GM18951 (cell line): ENCODE measurements around the gene GALK1.

Source experiments
- POLR2A ChIP-seq: IDR thresholded peaks from 4 replicates; pipeline ENCODE4 v1.6.1; 2011; ENCODE audit warnings: mild to moderate bottlenecking; ENCODE audit not compliant: insufficient read length, insufficient read depth; ENCODE audit errors: extremely low read depth
- in situ Hi-C: fragments of 300-500 bp; cut with MboI; formaldehyde crosslinking; loops from one replicate; pipeline ENCODE4 v1.12.0; 2022; ENCODE audit warnings: low sequenced_read_pairs, mixed read lengths, inconsistent platforms; ENCODE audit not compliant: unreplicated experiment

GALK1 gene

DNA sequence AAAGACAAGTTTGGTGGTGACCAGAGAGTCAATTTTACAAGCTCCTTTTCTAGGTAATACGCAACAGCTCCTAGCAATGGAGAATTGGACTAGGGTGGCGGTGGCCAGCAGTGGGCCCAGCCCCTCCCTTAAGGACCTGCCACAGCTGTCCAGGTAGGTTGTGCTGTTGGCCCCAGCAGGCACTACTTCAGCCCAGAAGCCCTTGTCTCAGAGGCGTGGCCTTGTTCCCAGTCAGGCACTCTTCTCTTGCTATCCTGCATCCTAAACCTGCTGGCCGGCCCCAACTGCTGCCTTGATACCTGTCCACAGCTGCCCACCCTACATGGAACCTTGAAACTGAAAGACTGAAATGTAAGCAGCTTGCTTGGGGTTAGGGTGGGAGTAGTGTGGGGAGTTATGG lies 989 bp upstream of the GALK1 start:
- TF ChIP-seq POLR2A, result no peak
- in situ Hi-C loops, result no loop called here

- no peak for TF ChIP-seq POLR2A
- in situ Hi-C loops, result no loop called here
Observed at GRCh38 chr17:75764417-75764710, 628 bp downstream of the GALK1 start.

DNA sequence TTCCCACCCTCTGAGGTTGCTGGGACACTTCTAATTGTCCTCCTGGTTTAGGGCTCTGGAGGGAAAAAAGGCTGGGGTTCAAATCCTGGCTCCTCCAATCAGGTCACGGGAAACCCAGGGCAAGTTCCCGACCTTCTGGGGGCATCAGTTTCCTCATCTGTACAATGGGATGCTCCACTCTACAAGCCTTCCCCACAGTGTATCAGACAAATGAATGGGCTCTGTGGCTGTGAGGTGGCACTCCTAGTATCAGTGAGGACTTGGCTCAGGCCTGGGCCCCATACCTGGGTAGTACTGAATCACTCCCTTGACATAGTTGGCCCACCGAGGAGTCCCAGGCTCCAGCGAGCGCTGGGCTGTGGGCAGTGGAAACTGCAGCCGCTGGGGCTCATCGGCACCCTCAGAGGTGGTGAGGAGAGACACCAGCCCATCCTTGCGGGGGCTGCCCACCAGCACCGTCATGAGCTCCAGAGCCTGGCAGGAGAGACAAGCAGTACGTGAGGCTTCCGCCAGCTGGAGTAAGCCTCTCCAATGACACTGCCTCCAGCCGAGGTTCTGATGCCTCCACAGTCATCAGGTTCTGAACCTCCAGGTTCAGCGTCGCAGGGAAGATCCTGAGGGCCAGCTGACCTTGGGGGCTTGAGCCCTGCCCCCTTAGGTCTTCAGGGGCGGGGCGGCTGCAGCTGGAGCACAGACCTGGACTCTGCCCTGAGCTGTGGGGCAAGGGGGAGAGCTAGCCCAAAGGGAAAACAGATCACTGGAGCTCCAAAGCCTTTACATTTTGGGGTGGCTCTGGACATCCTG lies 1.2 kb downstream of the GALK1 start:
- in situ Hi-C loops, result no loop called here
- no peak for TF ChIP-seq POLR2A

DNA sequence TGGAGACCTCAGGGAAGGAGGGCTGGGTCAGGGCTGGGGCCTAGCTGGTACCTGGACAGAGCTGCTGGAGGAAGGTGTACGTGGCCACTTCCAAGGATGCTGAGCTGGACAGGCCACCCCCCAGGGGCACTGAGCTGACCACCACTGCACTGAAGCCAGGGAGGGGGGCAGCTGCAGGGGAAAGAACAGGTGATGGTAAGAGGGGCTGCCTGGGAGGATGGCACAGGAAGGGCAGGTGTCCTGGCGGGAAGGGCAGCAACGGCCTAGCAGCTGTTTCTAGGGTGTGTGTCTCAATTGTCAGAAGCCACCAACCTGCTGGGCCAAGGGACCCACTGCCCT lies 1.8 kb downstream of the GALK1 start:
- in situ Hi-C loops, result no loop called here
- no peak for TF ChIP-seq POLR2A

DNA sequence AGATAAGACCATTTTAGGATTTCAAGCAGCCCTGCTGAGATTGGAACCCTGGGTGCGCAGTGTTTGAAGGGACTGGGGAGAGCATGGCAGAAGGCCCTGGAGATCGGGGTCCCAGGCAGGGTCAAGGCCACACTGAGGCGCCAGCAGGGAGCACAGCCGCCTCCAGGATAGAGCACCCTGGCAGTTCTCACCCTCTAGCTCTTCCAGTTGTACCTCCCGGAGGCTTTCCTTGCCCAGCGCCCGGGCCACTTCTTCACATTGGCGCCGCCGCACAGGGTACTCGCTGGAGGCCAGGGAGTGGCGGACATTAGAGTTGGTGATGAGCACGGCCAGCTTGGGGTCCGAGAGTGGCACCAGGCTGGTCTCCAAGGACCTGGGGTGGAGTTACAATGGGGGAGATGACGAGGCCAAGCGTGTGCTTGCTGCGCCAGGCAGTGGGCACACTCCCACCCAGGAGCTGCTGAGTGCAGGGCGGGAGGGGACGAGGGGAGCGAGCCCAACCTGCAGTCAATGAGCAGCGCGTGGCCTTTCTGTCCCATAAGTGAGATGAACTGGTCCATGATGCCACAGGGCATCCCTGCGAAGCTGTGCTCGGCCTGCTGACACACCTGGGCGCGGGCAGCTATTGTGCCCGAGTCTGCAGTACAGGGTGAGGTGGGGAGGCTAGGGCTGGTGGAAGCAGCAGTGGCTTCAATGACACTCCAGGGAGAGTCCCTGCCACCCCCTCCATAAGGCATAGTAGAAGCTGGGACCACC lies 2.3 kb downstream of the GALK1 start:
- in situ Hi-C loops, result no loop called here
- no peak for TF ChIP-seq POLR2A

- in situ Hi-C loops, result loop anchor here (5.0 kb wide), 1 partner anchor 123 kb away; no protein-coding TSS in a partner anchor
Observed at GRCh38 chr17:75759978-75760640, 4.9 kb downstream of the GALK1 start.

DNA sequence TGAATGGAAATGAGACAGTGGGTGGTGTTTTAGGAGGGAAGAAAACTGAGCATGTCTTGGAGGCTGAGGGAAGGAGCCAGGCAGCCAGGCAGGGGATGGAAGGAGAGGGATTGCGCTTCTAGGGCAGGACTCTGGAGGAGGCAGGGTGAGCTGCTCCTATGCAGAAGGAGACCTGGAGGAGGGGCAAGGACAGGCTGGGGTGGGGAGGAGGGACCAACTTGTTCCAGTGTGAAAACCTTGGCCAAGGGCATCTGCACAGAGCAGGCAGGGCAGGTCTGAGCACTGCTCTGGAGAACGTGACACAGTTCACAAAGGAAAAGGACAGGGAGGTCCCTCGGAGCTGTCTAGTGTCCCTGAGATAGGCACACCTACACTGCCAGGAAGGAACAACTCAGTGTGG lies 5.5 kb downstream of the GALK1 start:
- in situ Hi-C loops, result loop anchor here (5.0 kb wide), 1 partner anchor 122 kb away; no protein-coding TSS in a partner anchor

DNA sequence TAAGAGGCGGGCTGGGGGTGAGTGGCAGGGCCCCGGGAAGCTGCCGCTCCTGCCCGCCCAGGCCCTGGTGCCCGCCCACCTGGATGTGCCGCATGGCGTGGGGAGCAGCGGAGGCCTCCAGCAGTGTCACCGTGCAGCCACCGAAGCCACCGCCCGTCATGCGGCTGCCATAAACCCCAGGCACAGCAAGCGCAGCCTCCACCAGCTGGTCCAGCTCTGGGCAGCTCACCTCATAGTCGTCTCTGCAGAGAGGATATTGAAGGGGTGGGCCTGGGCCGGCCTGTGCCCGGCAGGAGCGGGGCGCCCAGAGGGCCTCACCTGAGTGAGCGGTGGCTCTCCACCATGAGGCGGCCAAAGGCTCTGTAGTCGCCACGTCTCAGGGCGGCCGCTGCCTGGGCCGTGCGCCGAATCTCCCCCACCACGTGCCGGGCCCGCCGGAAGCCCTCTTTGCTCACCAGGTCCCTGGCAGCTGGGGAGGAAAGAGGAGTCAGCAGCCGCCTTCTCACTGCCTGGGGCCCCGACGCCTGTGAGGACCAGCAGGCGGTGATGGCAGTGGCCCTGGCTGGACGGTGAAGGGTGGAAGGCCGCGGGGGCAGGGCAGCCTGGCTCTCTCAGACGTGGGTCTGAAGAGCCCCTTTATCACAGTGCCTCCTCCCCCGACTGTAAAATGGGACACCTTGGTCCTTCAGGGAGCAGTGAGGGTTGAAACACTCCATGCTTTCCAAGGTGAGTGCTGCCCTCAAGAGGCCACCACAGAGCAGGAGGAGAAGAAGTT lies 6.7 kb downstream of the GALK1 start:
- no peak for TF ChIP-seq POLR2A
- in situ Hi-C loops, result loop anchor here (5.0 kb wide), 1 partner anchor 121 kb away; no protein-coding TSS in a partner anchor

More for the DNA sequence above, 5.5 kb downstream of the GALK1 start:
- TF ChIP-seq POLR2A, result no peak

- TF ChIP-seq POLR2A, result no peak
- in situ Hi-C loops, result loop anchor here (5.0 kb wide), 1 partner anchor 120 kb away; no protein-coding TSS in a partner anchor
Observed at GRCh38 chr17:75757086-75757681, 7.8 kb downstream of the GALK1 start.

GRCh38 chr17:75756451-75757085 lies 8.4 kb downstream of the GALK1 start:
- in situ Hi-C loops, result loop anchor here (5.0 kb wide), 1 partner anchor 119 kb away; no protein-coding TSS in a partner anchor
- no peak for TF ChIP-seq POLR2A

- in situ Hi-C loops, result loop anchor here (5.0 kb wide), 1 partner anchor 119 kb away; no protein-coding TSS in a partner anchor
- no peak for TF ChIP-seq POLR2A
Observed at GRCh38 chr17:75755990-75756389, 9.0 kb downstream of the GALK1 start.
